Parathyroid adenoma (tissue), 2 donors: ENCODE data around the gene CYBA.

Experiments
- H2AFZ ChIP-seq: fragments of 300-600 bp; sonication (generic); one replicate; pipeline ENCODE4 v1.7.0; 2017; ENCODE audit warnings: antibody characterized with exemption, mild to moderate bottlenecking
- H3K27ac ChIP-seq: fragments of 300-600 bp; sonication (generic); one replicate; pipeline ENCODE4 v1.7.0; 2017
- H3K27me3 ChIP-seq: fragments of 300-600 bp; sonication (generic); one replicate; pipeline ENCODE4 v1.7.0; 2017; ENCODE audit warnings: low read length; ENCODE audit not compliant: control insufficient read depth, insufficient read depth
- H3K36me3 ChIP-seq: fragments of 300-600 bp; sonication (generic); one replicate; pipeline ENCODE4 v1.7.0; 2017; ENCODE audit warnings: low read length; ENCODE audit not compliant: control insufficient read depth, insufficient read depth
- H3K4me1 ChIP-seq: fragments of 300-600 bp; sonication (generic); one replicate; pipeline ENCODE4 v1.7.0; 2017; ENCODE audit warnings: control low read depth
- H3K4me2 ChIP-seq: fragments of 300-600 bp; sonication (generic); one replicate; pipeline ENCODE4 v1.7.0; 2017; ENCODE audit warnings: low read length
- H3K4me3 ChIP-seq: fragments of 300-600 bp; sonication (generic); one replicate; pipeline ENCODE4 v1.7.0; 2017; ENCODE audit warnings: low read depth, low read length
- H3K79me2 ChIP-seq: fragments of 300-600 bp; sonication (generic); one replicate; pipeline ENCODE4 v1.7.0; 2017; ENCODE audit warnings: control low read depth
- H3K9ac ChIP-seq: fragments of 300-600 bp; sonication (generic); one replicate; pipeline ENCODE4 v1.7.0; 2017; ENCODE audit warnings: mild to moderate bottlenecking
- H3K9me3 ChIP-seq: fragments of 300-600 bp; sonication (generic); one replicate; pipeline ENCODE4 v1.7.0; 2017; ENCODE audit warnings: low read length; ENCODE audit not compliant: control insufficient read depth
- CTCF ChIP-seq: fragments of 300-600 bp; sonication (generic); IDR thresholded peaks from one replicate; pipeline ENCODE4 v1.7.0; 2017; ENCODE audit warnings: antibody characterized with exemption, mild to moderate bottlenecking
- donor health status: primary hyperparathyroidism.

The CYBA gene

GRCh38 chr16:88653101-88653500 lies 2.2 kb upstream of the CYBA start:
- Histone ChIP-seq H2AFZ (no peak overlapping the region), H3K4me3 (no peak overlapping the region), H3K79me2 (no peaks in the 10 kb centered on the region), H3K4me1 (peaks cover 6% of the 10 kb centered on the region), H3K27ac (no peak overlapping the region), H3K36me3 (no peaks in the 10 kb centered on the region), H3K4me2 (no peak overlapping the region), H3K9me3 (no peaks in the 10 kb centered on the region), H3K9ac (no peak overlapping the region), H3K27me3 (no peaks in the 10 kb centered on the region)
- TF ChIP-seq CTCF, result no peak

- Histone ChIP-seq H3K27me3 (no peaks in the 10 kb centered on the region), H3K36me3 (no peaks in the 10 kb centered on the region), H3K9ac (no peak overlapping the region), H3K79me2 (no peaks in the 10 kb centered on the region), H3K4me3 (no peak overlapping the region), H3K9me3 (no peaks in the 10 kb centered on the region), H3K4me1 (peaks cover 6% of the 10 kb centered on the region), H2AFZ (no peak overlapping the region), H3K4me2 (no peak overlapping the region), H3K27ac (no peak overlapping the region)
- no peak for TF ChIP-seq CTCF
Measured at GRCh38 chr16:88652762-88653063, 1.9 kb upstream of the CYBA start.

GRCh38 chr16:88651989-88652761 lies 1.3 kb upstream of the CYBA start:
- no peak overlapping the region for H3K4me3 ChIP-seq
- no peaks in the 10 kb centered on the region for H3K36me3 ChIP-seq
- no peak overlapping the region for H3K9ac ChIP-seq

GRCh38 chr16:88651276-88651988 lies 579 bp upstream of the CYBA start:
- no peak overlapping the region for H3K4me3 ChIP-seq
- H3K79me2 ChIP-seq, result no peaks in the 10 kb centered on the region
- no peaks in the 10 kb centered on the region for H3K36me3 ChIP-seq
- H2AFZ ChIP-seq, result peak overlapping the region; percentile 25
- H3K4me1 ChIP-seq, result peaks cover 6% of the 10 kb centered on the region
- peak overlapping the region; percentile 34 for H3K4me2 ChIP-seq
- H3K27ac ChIP-seq, result peak overlapping the region; percentile 53
- H3K27me3 ChIP-seq, result no peaks in the 10 kb centered on the region
- no peaks in the 10 kb centered on the region for H3K9me3 ChIP-seq
- TF ChIP-seq CTCF, result no peak
- H3K9ac ChIP-seq, result no peak overlapping the region

More at GRCh38 chr16:88651989-88652761, 1.3 kb upstream of the CYBA start:
- H3K79me2 ChIP-seq, result no peaks in the 10 kb centered on the region
- H3K4me1 ChIP-seq, result peaks cover 6% of the 10 kb centered on the region
- no peaks in the 10 kb centered on the region for H3K9me3 ChIP-seq
- H3K27me3 ChIP-seq, result no peaks in the 10 kb centered on the region
- H2AFZ ChIP-seq, result no peak overlapping the region
- no peak for TF ChIP-seq CTCF
- peak overlapping the region; percentile 42 for H3K27ac ChIP-seq
- no peak overlapping the region for H3K4me2 ChIP-seq
